Measurements from ENCODE around the gene STAU1.
"Not testable (repeated sequence)": the region's sequence is repeated elsewhere in the genome, so short reads cannot be mapped to it uniquely, and the experiment has no call there.

DNA sequence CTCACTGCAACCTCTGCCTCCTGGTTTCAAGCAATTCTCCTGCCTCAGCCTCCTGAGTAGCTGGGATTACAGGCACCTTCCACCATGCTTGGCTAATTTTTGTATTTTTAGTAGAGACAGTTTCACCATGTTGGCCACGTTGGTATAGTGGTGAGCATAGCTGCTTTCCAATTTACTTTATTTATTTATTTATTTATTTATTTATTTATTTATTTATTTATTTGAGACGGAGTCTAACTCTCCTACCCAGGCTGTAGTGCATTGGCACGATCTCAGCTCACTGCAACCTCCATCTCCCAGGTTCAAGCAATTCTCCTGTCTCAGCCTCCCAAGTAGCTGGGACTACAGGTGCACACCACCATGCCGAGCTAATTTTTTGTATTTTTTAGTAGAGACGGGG lies 87.8 kb downstream of the STAU1 start:
- TF ChIP-seq, protein P1, sequence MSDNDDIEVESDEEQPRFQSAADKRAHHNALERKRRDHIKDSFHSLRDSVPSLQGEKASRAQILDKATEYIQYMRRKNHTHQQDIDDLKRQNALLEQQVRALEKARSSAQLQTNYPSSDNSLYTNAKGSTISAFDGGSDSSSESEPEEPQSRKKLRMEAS (IDR thresholded peaks at IDR 0.05), result not testable (repeated sequence)
- TF ChIP-seq, protein P2, sequence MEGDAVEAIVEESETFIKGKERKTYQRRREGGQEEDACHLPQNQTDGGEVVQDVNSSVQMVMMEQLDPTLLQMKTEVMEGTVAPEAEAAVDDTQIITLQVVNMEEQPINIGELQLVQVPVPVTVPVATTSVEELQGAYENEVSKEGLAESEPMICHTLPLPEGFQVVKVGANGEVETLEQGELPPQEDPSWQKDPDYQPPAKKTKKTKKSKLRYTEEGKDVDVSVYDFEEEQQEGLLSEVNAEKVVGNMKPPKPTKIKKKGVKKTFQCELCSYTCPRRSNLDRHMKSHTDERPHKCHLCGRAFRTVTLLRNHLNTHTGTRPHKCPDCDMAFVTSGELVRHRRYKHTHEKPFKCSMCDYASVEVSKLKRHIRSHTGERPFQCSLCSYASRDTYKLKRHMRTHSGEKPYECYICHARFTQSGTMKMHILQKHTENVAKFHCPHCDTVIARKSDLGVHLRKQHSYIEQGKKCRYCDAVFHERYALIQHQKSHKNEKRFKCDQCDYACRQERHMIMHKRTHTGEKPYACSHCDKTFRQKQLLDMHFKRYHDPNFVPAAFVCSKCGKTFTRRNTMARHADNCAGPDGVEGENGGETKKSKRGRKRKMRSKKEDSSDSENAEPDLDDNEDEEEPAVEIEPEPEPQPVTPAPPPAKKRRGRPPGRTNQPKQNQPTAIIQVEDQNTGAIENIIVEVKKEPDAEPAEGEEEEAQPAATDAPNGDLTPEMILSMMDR (IDR thresholded peaks at IDR 0.05; ENCODE audit: low read depth, low read length, missing input control), result not testable (repeated sequence)

All from liver (tissue), 2 donors.